ENCODE data around the gene RPS6KA4. TPM values are rescaled to one million over a fixed set of nuclear protein-coding genes. Genes with fewer than 3 reads are reported as not detected.

RPS6KA4 gene
- total RNA-seq, 2 experiments from 2014 or later: 31.1 to 41.9 TPM

DNA sequence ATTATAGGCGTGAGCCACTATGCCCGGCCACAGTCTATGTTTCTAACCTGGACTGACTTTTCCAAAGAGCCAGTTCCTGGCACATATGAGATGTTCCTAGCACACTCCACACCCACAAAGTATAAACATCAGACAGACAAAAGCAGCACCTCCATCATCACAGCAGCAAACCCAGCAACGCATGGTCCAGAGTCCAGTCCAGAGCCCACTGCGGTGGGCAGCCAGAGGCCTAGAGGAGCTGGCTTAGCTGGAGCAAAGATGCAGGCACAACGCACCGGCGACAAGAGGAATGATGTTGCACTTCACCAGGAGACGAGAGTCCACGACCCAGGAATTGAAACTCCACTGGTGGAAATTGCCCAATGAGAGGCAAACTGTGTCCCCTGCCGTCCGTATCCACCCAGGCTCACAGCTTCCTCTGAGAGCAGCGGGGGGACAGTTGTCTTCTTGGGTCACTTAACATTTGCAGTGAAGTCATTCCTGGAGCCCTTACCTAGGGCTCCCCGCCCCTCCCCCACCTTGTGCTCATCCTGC is 36.6 kb downstream of the RPS6KA4 start:
- no peak overlapping the region for H3K27ac Mint-ChIP-seq
- no peaks in the 10 kb centered on the region for H3K9me3 Mint-ChIP-seq (ENCODE audit: low read depth)
- H3K36me3 Mint-ChIP-seq: peaks cover 2% of the 10 kb centered on the region
- no peak overlapping the region for H3K4me3 Mint-ChIP-seq
- DNase-seq (no peak), ATAC-seq (no peak)
- peaks cover 12% of the 10 kb centered on the region for H3K4me1 Mint-ChIP-seq
- H3K27me3 Mint-ChIP-seq: peaks cover 13% of the 10 kb centered on the region
- CTCF ChIA-PET: interaction anchor here (1.1 to 1.3 kb wide), 2 partner anchors 9 to 257 kb away, joined by 3 read pairs; no protein-coding TSS in a partner anchor

DNA sequence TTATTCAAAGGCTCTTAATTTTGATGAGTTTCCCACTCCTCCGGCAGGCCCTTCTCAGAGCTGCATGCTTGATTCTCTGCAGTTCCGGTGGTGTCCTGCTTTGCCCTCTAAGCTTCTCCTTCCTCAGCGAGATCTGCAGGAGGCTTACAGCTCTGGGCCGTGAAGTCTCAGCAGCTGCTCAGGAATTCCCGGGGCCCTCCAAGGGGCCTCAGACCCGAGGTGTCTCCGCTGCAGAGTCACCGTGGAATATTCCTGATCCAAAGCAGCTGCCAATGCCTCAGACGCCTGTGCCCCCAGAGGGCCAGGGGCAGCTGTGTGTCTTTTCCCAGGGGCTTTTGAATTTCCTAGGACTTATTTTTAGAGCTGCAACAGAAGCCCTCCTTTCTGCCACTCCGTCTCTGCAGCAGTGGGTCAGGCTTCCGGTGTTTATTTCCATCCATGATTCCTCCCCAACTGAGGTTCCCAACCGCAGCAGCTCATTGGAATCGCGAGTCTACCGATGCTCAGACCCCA is 37.2 kb downstream of the RPS6KA4 start:
- CTCF ChIA-PET: interaction anchor here (0.6 to 1.3 kb wide), 5 partner anchors 8 to 256 kb away, joined by 3 read pairs; no protein-coding TSS in a partner anchor
- H3K4me1 Mint-ChIP-seq: peaks cover 7% of the 10 kb centered on the region
- ATAC-seq (no peak), DNase-seq (no peak)
- H3K4me3 Mint-ChIP-seq: no peak overlapping the region
- no peaks in the 10 kb centered on the region for H3K36me3 Mint-ChIP-seq
- H3K27ac Mint-ChIP-seq: no peak overlapping the region
- H3K27me3 Mint-ChIP-seq: peaks cover 13% of the 10 kb centered on the region
- H3K9me3 Mint-ChIP-seq (ENCODE audit: low read depth): no peaks in the 10 kb centered on the region

- DNase-seq (no peak), ATAC-seq (no peak)
- Mint-ChIP-seq H3K27ac (no peak overlapping the region), H3K4me3 (no peak overlapping the region), H3K36me3 (no peaks in the 10 kb centered on the region), H3K27me3 (peaks cover 12% of the 10 kb centered on the region), H3K4me1 (no peaks in the 10 kb centered on the region), H3K9me3 (ENCODE audit: low read depth) (no peaks in the 10 kb centered on the region)
- CTCF ChIA-PET: no interaction called here
Observed at GRCh38 chr11:64400102-64400501, 41.1 kb downstream of the RPS6KA4 start.

- no peak for ATAC-seq
- H3K4me1 Mint-ChIP-seq: no peaks in the 10 kb centered on the region
- H3K36me3 Mint-ChIP-seq: no peaks in the 10 kb centered on the region
- CTCF ChIA-PET: no interaction called here
- peaks cover 10% of the 10 kb centered on the region for H3K27me3 Mint-ChIP-seq
- no peak overlapping the region for H3K4me3 Mint-ChIP-seq
- H3K9me3 Mint-ChIP-seq (ENCODE audit: low read depth): no peaks in the 10 kb centered on the region
- DNase-seq: no peak
- H3K27ac Mint-ChIP-seq: no peak overlapping the region
Observed at GRCh38 chr11:64400667-64401066, 41.7 kb downstream of the RPS6KA4 start.

GRCh38 chr11:64401775-64402174 is 42.8 kb downstream of the RPS6KA4 start:
- no peaks in the 10 kb centered on the region for H3K4me1 Mint-ChIP-seq
- H3K27me3 Mint-ChIP-seq: peaks cover 7% of the 10 kb centered on the region
- no peaks in the 10 kb centered on the region for H3K9me3 Mint-ChIP-seq (ENCODE audit: low read depth)
- H3K27ac Mint-ChIP-seq: no peak overlapping the region
- DNase-seq (no peak), ATAC-seq (no peak)
- no peak overlapping the region for H3K4me3 Mint-ChIP-seq
- H3K36me3 Mint-ChIP-seq: no peaks in the 10 kb centered on the region
- CTCF ChIA-PET: no interaction called here

DNA sequence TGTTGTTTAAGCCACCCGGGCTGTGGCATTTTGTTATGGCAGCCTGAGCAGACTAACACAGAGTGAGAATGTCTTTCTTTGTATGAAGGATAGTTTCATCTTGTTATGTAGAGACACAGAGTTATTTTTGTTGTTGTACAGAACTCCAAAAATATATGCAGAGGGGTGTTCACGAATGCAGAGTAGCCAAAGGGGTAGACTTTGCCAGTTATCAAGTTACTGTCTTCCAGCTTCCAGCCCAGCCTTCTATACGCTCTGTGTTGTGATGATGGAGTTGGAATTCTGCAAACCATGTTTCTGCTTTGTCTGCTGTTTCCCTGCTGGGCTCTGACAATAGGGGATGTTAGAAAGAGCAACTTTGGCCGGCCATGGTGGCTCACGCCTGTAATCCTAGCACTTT is 44.1 kb downstream of the RPS6KA4 start:
- Mint-ChIP-seq H3K36me3 (no peaks in the 10 kb centered on the region), H3K27me3 (peaks cover 7% of the 10 kb centered on the region), H3K4me1 (no peaks in the 10 kb centered on the region), H3K9me3 (ENCODE audit: low read depth) (no peaks in the 10 kb centered on the region), H3K27ac (no peak overlapping the region), H3K4me3 (no peak overlapping the region)
- ATAC-seq (no peak), DNase-seq (no peak)
- CTCF ChIA-PET: no interaction called here

DNA sequence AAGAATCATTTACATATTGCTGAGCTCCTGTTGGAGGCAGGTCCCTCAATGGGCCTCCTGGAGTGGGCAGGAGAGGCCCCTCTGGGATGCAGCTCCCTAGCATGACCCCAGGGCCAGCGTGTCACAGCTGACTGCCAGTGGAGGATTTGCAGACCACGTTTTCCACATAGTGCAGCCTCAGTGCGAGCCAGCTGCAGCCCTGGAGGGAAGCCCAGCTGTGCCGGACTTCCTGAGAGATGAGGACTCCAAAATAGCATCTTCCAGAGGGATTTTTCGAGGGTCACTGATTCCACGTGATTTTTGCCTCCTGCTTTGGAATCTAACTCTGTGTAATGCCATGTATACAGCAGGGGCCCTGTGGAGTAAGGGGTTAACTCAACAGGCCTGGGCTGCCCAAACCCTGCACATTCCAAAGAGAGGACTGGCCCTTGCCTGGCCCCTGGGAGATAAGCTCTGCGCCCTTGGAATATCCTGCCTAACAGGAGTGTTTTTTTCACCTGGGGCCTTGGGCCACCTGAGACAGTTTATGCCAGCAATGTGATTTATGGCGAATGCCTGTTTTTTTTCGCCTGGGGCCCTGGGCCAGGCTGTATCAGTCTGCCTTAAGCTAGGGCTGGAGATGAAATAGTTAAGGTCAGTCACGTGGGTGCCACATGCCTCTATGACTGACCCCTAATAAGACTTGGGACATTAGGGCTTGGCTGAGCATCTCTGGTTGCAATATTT is 47.4 kb downstream of the RPS6KA4 start:
- Mint-ChIP-seq H3K4me1 (no peaks in the 10 kb centered on the region), H3K27me3 (peaks cover 13% of the 10 kb centered on the region), H3K4me3 (no peak overlapping the region), H3K9me3 (ENCODE audit: low read depth) (no peaks in the 10 kb centered on the region), H3K36me3 (no peaks in the 10 kb centered on the region), H3K27ac (no peak overlapping the region)
- CTCF ChIA-PET: interaction anchor here (0.7 kb wide), 1 partner anchor 17 kb away, joined by 3 read pairs; no protein-coding TSS in a partner anchor
- no peak for ATAC-seq
- no peak for DNase-seq

DNA sequence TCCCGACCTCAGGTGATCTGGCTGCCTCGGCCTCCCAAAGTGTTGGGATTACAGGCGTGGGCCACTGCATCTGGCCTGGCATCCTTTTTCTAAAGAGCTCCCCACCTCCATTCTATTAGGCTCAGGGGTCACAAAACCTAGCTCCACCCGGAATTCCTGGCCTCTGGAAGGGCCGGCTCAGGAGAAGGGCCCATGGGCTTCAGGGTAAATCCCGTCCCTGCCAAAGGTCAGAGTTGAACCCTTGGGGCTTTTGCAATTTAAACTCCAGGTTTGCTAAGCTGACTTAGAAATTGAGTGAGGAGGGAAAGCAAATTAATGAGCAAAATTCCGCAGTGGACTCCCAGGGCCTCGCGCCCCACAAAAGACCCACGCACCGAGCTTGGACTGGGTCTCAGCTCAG is 48.3 kb downstream of the RPS6KA4 start:
- Mint-ChIP-seq H3K27ac (no peak overlapping the region), H3K27me3 (peaks cover 17% of the 10 kb centered on the region), H3K36me3 (no peaks in the 10 kb centered on the region), H3K4me3 (no peak overlapping the region), H3K4me1 (no peaks in the 10 kb centered on the region), H3K9me3 (ENCODE audit: low read depth) (no peaks in the 10 kb centered on the region)
- CTCF ChIA-PET: no interaction called here
- DNase-seq (no peak), ATAC-seq (no peak)

- ATAC-seq (no peak), DNase-seq (no peak)
- Mint-ChIP-seq H3K9me3 (ENCODE audit: low read depth) (no peaks in the 10 kb centered on the region), H3K4me3 (no peak overlapping the region), H3K36me3 (no peaks in the 10 kb centered on the region), H3K4me1 (no peaks in the 10 kb centered on the region), H3K27ac (no peak overlapping the region), H3K27me3 (peaks cover 18% of the 10 kb centered on the region)
- CTCF ChIA-PET: no interaction called here
Observed at GRCh38 chr11:64407630-64408029, 48.7 kb downstream of the RPS6KA4 start.

GRCh38 chr11:64409278-64409677 is 50.3 kb downstream of the RPS6KA4 start:
- no peak for ATAC-seq
- no peak overlapping the region for H3K27ac Mint-ChIP-seq
- DNase-seq: no peak
- CTCF ChIA-PET: interaction anchor here (1.1 kb wide), 1 partner anchor 40 kb away, joined by 5 read pairs; no protein-coding TSS in a partner anchor
- H3K27me3 Mint-ChIP-seq: peaks cover 15% of the 10 kb centered on the region
- no peaks in the 10 kb centered on the region for H3K9me3 Mint-ChIP-seq (ENCODE audit: low read depth)
- H3K36me3 Mint-ChIP-seq: no peaks in the 10 kb centered on the region
- no peak overlapping the region for H3K4me3 Mint-ChIP-seq
- H3K4me1 Mint-ChIP-seq: no peaks in the 10 kb centered on the region

GRCh38 chr11:64409707-64410403 is 50.9 kb downstream of the RPS6KA4 start:
- H3K27ac Mint-ChIP-seq: no peak overlapping the region
- H3K27me3 Mint-ChIP-seq: peaks cover 10% of the 10 kb centered on the region
- H3K4me1 Mint-ChIP-seq: no peaks in the 10 kb centered on the region
- DNase-seq (no peak), ATAC-seq (no peak)
- CTCF ChIA-PET: interaction anchor here (0.9 to 1.1 kb wide), 2 partner anchors 39 to 40 kb away, joined by 4 to 5 read pairs; no protein-coding TSS in a partner anchor
- no peak overlapping the region for H3K4me3 Mint-ChIP-seq
- H3K9me3 Mint-ChIP-seq (ENCODE audit: low read depth): no peaks in the 10 kb centered on the region
- H3K36me3 Mint-ChIP-seq: no peaks in the 10 kb centered on the region

DNA sequence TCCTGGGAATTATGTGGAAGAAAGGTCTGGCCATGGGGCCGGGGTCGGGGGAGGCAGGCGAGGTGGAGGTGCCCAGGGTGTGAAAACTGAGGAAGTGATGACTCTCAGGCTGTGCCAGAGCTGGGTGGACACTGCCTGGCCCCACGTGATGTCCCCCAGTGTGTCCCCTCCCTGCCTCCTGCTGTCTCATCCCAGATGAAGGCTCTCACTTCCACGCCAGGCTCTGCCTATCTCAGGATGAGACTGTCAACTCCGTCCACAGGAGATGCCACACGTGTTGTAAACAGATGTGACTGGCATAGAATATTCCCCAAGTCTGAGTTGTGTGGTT is 51.4 kb downstream of the RPS6KA4 start:
- H3K27ac Mint-ChIP-seq: no peak overlapping the region
- no peaks in the 10 kb centered on the region for H3K9me3 Mint-ChIP-seq (ENCODE audit: low read depth)
- no peaks in the 10 kb centered on the region for H3K4me1 Mint-ChIP-seq
- no peaks in the 10 kb centered on the region for H3K36me3 Mint-ChIP-seq
- no peak overlapping the region for H3K4me3 Mint-ChIP-seq
- no peak for DNase-seq
- no peak for ATAC-seq
- CTCF ChIA-PET: interaction anchor here (0.9 kb wide), 1 partner anchor 39 kb away, joined by 4 read pairs; no protein-coding TSS in a partner anchor
- peaks cover 10% of the 10 kb centered on the region for H3K27me3 Mint-ChIP-seq

DNA sequence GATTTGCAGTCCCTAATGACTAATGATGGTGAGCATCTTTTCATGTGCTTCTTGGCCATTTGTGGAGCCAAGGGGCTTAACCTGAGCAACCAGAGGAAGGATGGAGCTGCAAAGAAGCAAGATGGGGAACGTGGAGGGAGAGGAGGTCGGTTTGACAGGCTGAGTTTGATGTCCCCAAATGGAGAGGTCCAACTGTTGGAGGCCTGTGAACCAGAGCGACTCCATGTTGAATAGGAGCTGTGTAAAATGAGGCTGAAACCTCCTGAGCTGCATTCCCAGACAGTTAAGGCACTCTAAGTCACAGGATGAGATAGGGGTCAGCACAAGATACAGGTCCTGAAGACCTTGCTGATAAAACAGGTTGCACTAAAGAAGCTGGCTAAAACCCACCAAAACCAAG is 54.5 kb downstream of the RPS6KA4 start:
- H3K4me1 Mint-ChIP-seq: no peaks in the 10 kb centered on the region
- H3K27ac Mint-ChIP-seq: no peak overlapping the region
- CTCF ChIA-PET: no interaction called here

DNA sequence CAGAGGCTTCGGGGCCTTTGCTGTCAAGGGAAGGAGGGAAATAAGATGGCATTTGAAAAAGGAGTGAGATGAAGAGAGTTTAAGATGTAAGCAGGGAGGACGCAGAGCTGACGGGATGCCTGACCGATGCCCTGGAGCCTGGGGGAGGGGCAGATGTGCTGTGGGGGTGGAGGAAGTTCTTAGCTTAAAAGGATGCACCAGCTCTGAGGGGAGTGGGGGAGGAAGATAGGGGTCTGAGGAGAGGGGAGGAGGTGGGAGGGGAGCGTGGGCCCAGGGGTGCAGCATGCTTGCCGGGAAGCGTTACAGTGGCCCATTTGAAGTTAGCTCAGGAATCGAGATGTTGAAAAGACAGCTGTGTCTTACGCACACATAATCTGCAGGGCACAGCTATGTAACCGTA is 56.3 kb downstream of the RPS6KA4 start:
- no peak for ATAC-seq
- Mint-ChIP-seq H3K4me3 (no peak overlapping the region), H3K27me3 (peaks cover 10% of the 10 kb centered on the region), H3K4me1 (no peaks in the 10 kb centered on the region), H3K36me3 (no peaks in the 10 kb centered on the region), H3K9me3 (ENCODE audit: low read depth) (peaks cover 3% of the 10 kb centered on the region), H3K27ac (no peak overlapping the region)
- DNase-seq: no peak
- CTCF ChIA-PET: no interaction called here

More for the DNA sequence above, 54.5 kb downstream of the RPS6KA4 start:
- no peak for ATAC-seq
- H3K36me3 Mint-ChIP-seq: no peaks in the 10 kb centered on the region
- H3K9me3 Mint-ChIP-seq (ENCODE audit: low read depth): no peaks in the 10 kb centered on the region
- H3K4me3 Mint-ChIP-seq: no peak overlapping the region
- H3K27me3 Mint-ChIP-seq: peaks cover 10% of the 10 kb centered on the region
- no peak for DNase-seq

Data from activated CD8-positive, alpha-beta memory T cell treated with anti-CD3 and anti-CD28 coated beads, Interleukin-2, amount 10 ng/mL, durations not matched to agents 7 days and 5 days (primary cell).